HG02588 (cell line): ENCODE results near the gene PLPPR1.
"Not testable (repeated sequence)": the region's sequence is repeated elsewhere in the genome, so short reads cannot be mapped to it uniquely, and the experiment has no call there.

ENCODE experiments used
- ATAC-seq: cut with Tn5 transposase; IDR thresholded peaks from one replicate; pipeline ENCODE4 v1.9.1; 2021; ENCODE audit warnings: mild to moderate bottlenecking, moderate library complexity; ENCODE audit not compliant: unreplicated experiment

The PLPPR1 gene

GRCh38 chr9:101119206-101119819 lies 90.8 kb downstream of the PLPPR1 start:
- peak; percentile 87 for ATAC-seq

- no peak for ATAC-seq
These were observed 93.4 kb downstream of the PLPPR1 start for GRCh38 chr9:101121836-101122399.

- ATAC-seq: no peak
These were observed 98.0 kb downstream of the PLPPR1 start for GRCh38 chr9:101126556-101126955.

GRCh38 chr9:101127369-101127768 lies 98.8 kb downstream of the PLPPR1 start:
- not testable (repeated sequence) for ATAC-seq

- no peak for ATAC-seq
These were observed 100.1 kb downstream of the PLPPR1 start for GRCh38 chr9:101128623-101129022.

- ATAC-seq: no peak
These were observed 101.5 kb downstream of the PLPPR1 start for GRCh38 chr9:101130054-101130453.

- no peak for ATAC-seq
These were observed 102.8 kb downstream of the PLPPR1 start for GRCh38 chr9:101131326-101131725.

GRCh38 chr9:101132801-101133200 lies 104.3 kb downstream of the PLPPR1 start:
- ATAC-seq: no peak

GRCh38 chr9:101138509-101138908 lies 110.0 kb downstream of the PLPPR1 start:
- ATAC-seq: no peak

- ATAC-seq: no peak
These were observed 110.6 kb downstream of the PLPPR1 start for GRCh38 chr9:101139082-101139481.

GRCh38 chr9:101140764-101141163 lies 112.2 kb downstream of the PLPPR1 start:
- no peak for ATAC-seq

GRCh38 chr9:101146508-101146907 lies 118.0 kb downstream of the PLPPR1 start:
- ATAC-seq: no peak

GRCh38 chr9:101148344-101148743 lies 119.8 kb downstream of the PLPPR1 start:
- no peak for ATAC-seq

GRCh38 chr9:101158361-101158760 lies 129.8 kb downstream of the PLPPR1 start:
- ATAC-seq: no peak

- no peak for ATAC-seq
These were observed 133.7 kb downstream of the PLPPR1 start for GRCh38 chr9:101162231-101162630.

GRCh38 chr9:101165131-101165530 lies 136.6 kb downstream of the PLPPR1 start:
- ATAC-seq: no peak

- ATAC-seq: no peak
These were observed 139.1 kb downstream of the PLPPR1 start for GRCh38 chr9:101167490-101168134.

GRCh38 chr9:101172616-101173015 lies 144.1 kb downstream of the PLPPR1 start:
- ATAC-seq: no peak

- ATAC-seq: no peak
These were observed 145.4 kb downstream of the PLPPR1 start for GRCh38 chr9:101173907-101174306.

GRCh38 chr9:101176384-101176783 lies 147.9 kb downstream of the PLPPR1 start:
- ATAC-seq: no peak

- no peak for ATAC-seq
These were observed 156.3 kb downstream of the PLPPR1 start for GRCh38 chr9:101184813-101185278.

- no peak for ATAC-seq
These were observed 163.2 kb downstream of the PLPPR1 start for GRCh38 chr9:101191723-101192122.
